HG03575 (cell line): ENCODE data around the gene DCTN3.

Experiments used
- ATAC-seq: cut with Tn5 transposase; IDR thresholded peaks from one replicate; pipeline ENCODE4 v1.9.1; 2021; ENCODE audit not compliant: unreplicated experiment, insufficient number of reproducible peaks, low FRiP score; ENCODE audit errors: extremely low read depth

DCTN3 gene

DNA sequence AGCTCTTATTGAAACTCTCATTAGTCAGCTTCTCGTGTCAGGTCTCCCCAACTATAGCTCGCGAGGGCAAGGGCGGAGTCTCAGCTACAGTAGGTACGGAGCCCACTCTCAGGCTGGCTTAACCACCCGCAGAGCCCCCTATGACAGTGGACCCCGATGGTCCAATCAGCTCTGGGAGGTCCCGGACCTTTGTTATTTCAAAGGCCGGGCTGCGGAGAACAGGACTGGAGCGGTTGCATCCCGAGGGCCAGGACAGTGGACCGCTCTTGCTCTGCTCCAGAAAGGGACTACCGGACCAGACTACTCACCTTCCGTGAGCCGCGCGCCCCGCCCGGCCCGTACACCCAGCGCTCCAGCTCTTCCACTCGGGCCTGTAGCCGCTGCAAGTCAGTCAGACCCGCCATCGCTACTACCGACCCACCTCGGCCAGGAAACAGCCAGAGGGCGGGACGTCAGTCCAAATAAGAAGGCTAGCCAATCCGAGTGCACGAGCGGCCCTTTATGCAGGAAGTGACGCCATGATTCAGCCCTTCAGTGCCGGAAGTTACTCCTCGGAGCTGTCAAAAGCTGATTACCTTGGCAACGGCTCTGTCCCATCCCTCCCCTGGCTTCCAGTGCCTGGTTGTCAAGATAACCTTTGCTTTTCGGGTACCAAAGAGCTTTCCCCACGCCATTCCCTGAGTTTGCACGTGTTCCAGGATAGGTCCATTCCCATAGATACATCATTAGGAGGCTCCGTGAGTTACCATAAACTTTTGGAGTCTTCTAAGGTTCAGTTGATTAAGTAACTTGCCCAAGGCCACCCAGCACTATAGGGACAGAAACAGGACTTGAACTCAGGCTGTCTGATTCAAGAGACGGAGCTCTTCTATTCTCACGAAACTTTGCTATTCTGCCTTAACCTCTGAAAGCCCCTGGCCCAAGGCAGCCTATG lies at the start of gene DCTN3:
TSS of gene DCTN3 (minus strand) at position 435 of the 934 bp plus-strand sequence. CDS start at position 404, 31 bp downstream.
- peak; percentile 79 for ATAC-seq

DNA sequence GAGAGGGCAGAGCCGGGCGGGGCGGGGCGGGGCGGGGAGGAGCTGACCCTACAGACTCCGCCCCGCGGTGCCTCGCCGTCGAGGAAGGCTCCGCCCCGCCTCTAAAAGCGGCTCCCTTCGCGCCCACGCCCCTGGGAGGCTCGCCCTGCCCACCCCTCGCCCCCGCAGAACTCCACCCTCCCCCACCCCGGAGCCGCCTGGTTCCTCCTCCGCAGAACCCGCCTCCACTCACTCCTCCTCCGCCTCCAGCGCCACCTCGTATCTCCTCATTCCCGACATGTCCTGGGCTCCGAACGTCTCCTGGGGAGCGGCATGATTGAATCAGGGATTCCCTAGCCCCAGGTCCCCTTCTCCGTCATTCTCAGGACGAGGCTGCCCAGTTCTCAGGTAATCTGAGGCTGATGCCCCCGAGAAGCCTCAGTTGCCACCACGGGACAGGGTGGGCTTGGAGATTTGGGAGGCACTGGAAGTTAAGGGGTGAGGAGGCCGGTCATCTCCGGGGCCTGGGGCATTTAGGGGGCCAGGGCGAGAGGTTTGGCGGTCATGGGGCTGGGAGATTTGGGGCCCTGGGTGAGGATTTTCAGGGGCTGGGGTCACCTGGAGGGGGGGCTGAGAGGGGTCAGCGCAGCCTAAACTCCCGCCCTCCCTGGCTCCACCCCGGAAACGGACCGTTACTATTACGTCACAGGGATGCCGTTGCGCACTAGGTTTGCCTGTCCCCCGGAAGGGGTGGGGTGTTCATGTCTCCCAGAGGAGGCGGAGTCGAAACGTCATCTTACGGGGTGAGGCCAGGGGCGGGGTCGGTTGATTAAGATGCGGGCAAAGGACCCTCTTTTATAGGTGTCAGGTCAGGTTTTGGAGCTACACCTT lies 45.3 kb upstream of the DCTN3 start:
- ATAC-seq: no peak

DNA sequence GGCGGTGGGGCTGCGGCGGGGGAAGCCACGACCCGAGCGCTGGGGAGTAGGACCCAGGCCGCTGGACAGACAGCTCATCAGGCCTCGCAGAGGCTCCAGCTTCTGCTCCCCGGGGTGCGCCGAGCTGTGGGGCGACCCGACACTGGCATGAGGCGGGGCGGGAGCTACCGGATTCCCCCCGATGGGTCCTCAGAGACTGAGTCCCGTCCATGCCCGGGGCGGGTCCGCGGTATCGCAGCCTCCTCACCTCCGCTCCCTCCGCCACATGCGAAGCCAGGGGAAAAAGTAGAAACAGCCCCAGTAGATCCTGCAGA lies 44.7 kb upstream of the DCTN3 start:
- no peak for ATAC-seq

DNA sequence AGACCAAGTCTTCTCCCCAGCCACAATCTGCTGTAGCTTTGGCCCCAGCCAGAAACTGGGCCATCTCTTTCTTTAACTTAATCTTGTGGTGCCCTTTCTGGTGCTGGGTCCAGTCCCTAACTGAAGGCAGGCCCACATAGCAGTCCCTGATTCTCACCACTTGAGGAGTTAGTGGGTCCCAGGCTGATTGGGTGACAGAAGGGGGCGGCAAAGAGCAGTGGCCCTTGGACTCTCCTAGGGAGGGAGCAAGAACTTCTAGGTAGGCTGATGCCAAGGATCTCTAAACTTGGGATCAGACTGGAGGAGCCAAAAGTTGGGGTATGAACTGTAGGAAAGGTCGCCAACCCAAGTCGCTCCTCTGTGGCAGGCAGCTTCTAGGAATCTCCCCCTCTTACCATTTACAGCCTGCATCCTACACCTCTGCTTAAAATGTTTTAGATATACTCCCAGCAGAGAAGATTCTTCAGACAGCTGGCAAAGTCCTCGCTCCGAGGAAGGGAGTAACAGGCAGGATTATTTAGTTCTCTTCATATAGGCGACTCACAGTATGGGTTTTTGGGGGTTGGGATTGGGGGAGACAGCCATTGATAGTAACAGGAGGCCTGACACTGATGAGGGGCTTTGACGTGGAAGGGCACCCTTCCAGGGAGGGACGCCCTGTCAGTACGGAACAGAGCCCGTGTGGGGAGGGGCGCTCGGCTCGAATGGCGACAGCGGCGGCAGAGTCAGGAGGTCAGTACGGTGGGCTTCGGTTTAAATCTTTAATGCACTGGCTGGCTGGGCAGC lies 44.2 kb upstream of the DCTN3 start:
- no peak for ATAC-seq

DNA sequence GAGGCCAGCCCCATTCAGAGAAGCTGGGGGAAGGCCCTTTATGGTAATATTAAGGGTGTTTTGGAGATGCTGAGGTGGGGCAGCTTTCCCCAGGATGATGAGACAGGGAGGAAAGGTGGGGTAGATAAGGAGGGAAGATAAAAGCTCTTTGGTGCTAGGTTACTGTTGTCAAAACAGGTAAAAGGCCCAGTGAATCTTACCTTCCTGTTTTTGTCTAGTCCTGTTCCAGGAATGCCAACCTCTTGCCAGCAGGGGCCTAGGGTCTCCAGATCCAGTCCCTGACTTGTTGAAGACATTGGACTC lies 43.0 kb upstream of the DCTN3 start:
- ATAC-seq: no peak

DNA sequence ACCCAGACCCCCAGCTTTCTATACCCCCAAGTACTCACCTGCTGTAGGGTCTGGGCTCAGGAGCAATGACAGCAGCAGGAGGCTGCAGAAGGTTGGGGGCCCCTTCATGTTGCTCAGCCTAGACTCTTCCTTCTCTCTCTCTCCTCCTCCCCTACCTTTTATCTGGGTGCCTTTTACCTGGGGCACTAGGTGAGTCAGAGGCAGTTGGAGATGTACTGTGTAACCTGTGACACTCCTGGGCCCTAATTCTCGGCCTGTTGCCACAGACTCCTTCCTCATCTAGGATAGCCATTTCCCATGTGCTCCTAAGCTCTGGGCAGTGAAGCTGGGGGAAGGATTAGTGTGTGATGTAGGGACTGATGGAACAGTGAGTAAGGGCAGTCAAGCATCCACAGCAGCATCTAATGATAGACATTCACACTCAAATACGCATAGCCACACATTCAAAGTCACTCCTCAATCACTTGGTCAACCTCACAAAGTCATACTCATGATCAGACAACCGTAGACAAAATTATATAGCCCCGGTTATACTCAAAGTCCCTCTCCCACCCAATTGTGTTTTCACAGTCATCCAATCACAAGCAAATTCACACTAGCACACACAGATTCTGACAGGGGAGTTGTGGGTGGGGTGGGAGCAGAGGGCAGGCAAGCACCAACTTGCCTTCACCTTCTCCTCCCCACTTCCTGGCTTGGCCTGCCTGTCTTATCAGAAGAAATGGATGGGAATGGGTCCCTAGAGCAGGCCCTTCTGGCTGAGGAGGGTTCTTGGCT lies 42.4 kb upstream of the DCTN3 start, which contains the start of gene CCL27:
TSS of gene CCL27 (minus strand) at position 132 of the 777 bp plus-strand sequence. CDS start at position 108, 24 bp downstream.
- no peak for ATAC-seq

DNA sequence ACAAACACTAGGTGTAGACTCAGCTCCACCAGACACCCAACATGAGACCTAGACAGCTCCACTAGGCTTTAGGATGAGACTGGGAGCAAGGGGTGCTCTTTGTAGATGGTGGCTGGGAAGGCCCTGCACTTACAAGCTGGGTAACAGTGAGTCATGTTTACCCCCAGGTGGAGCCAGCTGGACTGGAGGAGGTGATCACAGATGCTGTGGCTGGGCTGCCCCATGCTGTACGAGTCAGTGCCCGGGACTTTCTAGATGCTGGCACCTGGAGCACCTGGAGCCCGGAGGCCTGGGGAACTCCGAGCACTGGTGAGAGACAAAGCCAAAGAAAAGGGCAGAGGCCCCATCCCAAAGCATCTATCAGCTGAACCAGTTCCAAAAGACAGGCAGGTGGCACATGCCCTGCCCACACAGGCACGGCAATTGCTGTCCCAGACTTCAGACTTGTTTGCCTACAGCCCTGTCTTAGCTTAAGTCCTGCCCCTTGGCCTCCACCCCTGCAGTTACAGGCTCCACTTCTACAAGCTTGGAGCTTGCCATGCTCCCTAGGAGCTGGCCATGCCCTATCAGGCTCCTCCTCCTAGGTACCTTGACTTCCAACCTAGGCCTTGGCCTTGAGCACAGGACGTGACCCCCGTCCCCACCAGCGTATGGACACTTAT lies 39.4 kb upstream of the DCTN3 start:
- no peak for ATAC-seq

DNA sequence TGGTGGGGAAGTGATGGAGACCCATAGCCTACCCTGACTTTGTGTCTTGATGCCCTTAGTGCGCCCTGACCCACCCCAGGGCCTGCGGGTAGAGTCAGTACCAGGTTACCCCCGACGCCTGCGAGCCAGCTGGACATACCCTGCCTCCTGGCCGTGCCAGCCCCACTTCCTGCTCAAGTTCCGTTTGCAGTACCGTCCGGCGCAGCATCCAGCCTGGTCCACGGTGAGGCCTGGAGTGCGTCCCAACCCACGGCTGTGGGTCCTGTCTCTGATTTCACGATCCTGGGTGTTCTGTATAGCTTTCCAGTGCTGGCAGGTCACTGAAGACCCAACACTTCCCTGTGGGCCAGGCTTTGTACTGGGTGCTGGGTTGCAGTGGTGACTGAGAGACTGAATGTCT lies 38.2 kb upstream of the DCTN3 start:
- ATAC-seq: no peak

DNA sequence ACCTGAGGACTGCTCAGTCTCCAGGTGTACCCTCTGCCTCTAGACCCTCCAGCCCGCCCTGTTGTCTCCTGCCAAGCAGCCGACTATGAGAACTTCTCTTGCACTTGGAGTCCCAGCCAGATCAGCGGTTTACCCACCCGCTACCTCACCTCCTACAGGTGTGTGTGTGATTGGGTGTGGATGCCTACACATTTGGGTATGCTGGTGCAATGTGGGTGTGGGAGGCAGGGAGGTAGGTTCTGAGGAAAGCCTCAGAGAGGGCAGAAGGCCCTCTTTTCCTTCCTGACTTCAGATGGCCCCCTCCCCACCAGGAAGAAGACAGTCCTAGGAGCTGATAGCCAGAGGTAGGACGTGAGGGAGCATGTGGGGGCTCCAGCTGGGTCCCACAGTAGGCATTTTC lies 36.7 kb upstream of the DCTN3 start:
- no peak for ATAC-seq

DNA sequence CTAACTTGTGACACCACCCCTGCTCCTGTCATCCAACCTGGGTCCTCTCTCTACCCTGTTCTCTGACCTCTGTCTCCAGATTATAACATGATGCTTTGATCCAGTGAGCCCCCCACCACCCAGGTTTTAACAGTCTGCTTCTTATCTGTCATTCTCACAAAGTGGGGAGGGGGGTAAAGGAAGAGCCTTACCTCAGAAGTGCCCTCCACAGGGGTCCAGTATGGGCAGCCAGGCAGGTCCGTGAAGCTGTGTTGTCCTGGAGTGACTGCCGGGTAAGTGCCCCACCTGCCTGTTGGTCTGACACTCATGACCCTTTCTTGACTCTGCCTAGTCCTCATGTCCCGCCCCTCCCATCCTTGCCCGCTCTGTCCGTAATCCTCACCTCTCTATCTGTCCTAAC lies 35.1 kb upstream of the DCTN3 start:
- no peak for ATAC-seq

DNA sequence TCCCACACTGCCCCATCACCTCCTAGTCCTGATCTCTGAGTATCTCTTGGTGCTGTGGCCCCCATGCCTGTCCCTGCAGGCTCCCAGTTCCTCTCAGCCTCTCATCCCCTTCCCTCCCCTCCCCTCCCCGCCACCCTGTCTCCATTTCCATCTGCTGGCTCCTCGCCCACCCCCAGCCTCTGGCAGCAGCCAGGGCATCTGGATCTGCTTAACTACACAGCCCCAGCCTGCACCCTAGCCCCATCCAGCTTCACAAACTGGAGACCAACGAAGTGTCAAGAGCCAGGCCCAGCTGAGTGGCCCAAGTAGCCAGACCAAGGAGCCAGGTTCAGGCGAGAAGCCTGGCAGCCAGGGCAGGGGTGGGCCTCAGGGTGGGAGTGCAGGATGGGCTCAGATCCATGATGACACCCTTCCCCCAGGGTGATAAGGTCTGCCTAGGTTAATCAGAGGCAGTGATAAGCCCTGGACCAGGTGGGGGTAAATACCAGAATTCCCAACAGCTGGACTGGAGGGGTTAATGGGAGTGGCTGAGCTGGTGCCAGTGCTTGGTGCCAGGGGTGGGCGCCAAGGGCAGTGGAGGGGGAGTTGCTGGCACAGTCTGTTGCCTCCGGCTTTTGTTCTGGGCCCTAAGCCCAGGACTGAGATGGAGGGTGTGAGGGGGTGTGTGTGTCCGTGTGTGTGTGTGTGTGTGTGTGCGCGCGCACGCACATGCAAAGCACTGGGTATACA lies 34.2 kb upstream of the DCTN3 start:
- no peak for ATAC-seq

DNA sequence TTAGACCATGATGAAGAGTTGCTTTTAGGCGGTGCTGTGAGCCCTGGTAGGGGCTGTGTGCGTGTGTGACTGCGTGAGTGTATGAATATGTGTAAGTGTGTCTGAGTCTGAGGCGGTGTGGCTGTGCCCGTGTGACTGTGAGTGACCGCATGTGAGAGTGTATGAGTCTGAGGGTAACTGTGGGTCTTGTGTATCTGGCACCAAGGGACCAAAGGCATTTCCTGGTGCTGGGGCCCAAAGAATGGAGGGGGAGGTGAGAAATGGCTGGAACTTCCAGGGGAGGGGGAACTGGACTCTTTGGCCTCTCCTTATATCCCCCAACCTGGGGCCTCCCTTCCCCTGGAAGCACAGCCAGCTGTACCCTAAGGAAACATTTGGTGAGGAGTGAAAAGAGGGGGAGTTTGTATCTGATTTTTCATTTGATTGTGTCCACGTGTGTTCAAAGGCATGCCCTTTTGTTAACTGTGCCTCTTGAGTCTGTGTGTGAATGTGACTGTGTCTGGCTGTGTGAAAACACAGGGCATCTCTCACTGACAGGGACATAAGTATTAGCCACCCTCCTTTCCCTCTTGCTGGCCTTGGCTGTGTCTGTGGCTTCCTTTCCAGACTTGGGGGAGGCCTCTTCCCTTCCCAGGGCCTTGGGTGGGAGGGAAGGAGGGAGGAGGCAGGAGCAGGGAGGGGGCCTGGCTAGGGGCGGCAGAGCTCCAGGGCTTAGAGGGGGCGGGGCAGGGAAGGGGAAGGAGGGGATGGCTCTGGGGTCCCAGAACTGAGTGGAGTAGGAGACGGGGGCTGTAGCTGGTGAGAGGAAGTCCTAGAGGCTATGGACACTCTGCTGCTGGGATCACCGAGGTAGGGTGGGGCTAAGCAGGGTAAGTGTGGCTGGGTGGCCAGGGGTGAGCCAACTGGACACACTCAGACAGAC lies 33.1 kb upstream of the DCTN3 start:
- no peak for ATAC-seq

DNA sequence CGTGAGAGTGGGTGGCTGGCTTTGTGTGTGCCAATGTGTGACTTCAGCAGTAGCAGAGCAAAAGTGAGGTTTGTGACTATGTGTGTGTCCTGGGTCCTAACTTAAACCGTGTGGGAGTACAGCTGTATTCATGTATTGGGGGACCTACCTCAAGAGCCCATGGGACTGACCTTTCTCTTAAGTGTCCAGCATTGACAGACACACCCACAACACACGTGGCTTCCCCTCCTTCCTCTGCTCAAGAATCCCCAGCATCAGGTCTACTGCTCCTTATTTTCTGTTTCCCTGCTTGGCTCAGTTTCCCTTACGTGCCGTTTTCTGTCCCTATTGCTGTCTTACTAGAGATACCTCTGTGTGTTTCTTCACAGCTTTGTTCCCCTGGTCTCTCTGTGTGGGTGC lies 32.3 kb upstream of the DCTN3 start:
- ATAC-seq: no peak

DNA sequence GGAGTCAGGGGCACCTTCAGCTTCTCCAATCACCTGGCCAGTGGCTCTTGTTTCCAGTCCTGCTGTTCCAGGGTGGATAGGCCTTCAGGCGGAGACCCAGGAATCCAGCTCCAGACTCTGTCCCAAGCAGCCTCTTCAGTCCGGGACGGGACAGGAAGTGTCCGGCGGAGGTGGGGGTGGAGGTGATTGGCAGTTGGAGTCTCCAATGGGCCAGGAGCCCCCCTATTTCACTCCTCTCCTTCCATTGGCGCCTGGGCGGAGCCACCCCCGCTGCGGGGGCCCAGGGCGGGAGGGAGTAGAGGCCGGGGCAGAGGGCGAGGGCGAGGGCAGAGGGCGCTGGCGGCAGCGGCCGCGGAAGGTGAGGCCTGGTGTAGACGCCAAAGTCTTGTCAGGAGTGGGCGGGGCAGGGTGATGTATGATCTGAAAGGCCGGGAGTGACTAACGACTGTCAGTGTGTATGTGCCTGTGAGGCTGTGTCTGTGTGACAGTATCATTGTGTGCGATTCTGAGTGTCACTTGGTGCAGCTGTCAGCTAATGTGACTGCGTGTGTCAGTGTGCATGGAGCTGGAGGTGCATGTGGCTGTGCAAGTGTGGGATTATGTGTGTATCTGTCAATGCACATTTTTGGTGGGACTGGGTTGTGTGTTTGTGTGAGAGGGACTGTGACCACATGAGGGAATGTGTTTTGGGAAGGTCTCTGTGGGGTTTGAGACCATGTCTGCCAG lies 31.7 kb upstream of the DCTN3 start, which contains the start of gene IL11RA:
TSS of gene IL11RA (plus strand) at position 310 of the 726 bp plus-strand sequence. CDS start 3,033 bp downstream, outside the sequence.
- ATAC-seq: no peak

DNA sequence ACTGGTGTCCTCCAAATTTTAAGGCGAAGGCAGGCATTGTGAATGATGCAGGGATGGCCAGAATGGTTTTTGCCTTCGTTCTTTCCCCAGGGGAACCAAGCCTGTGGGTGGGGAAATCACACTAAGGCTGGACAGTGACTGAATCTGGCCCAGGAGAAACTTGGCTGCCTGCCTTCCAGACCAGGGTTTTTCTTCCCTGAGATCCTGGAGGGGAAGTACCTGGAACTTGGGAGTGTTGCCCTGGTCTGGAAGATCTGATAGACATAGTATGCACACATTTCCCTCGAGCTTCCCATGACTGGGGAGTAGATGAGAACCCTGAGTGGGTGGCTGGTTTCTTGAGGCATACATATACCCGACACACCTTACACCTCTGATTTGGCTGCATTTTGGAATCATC lies 31.0 kb upstream of the DCTN3 start:
- no peak for ATAC-seq

DNA sequence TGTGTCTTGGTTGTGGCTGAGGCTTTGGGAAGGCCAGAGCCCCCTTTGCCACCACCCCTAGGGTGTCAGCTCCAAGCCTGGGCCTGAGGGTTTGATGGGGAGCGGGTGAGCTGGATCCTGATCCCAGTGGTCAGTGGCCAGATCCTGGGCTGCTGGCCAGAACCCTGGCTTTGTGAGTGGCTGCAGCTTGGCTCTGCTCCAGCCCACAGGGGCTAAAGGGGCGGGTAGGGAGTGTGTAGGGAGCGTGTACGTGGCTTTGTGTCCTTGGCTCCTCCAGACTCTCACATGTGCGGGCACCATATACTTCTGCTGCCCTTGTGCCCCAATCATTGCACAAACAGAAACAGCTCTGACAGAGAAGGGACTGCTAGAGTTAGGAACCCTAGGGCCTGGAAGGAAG lies 30.5 kb upstream of the DCTN3 start:
- ATAC-seq: no peak
